Suprapubic skin (tissue), 4 donors: Measurements from ENCODE around the gene ARHGAP10. TPM values are rescaled to one million over a fixed set of nuclear protein-coding genes. Genes with fewer than 3 reads are reported as not detected.
"Not testable (repeated sequence)": the region's sequence is repeated elsewhere in the genome, so short reads cannot be mapped to it uniquely, and the experiment has no call there.

Source experiments
- DNase-seq, 2 donors: peaks; one replicate each; pipeline ENCODE4 v3.0.0-alpha.2; 2019; ENCODE audit warnings: low spot score in 2 of 2
- H3K27ac ChIP-seq: fragments of 200-600 bp; sonication (generic); one replicate; pipeline ENCODE4 v1.5.1; 2019
- H3K27me3 ChIP-seq: fragments of 200-600 bp; sonication (generic); one replicate; pipeline ENCODE4 v1.5.1; 2019
- H3K36me3 ChIP-seq: fragments of 200-600 bp; sonication (generic); one replicate; pipeline ENCODE4 v1.5.1; 2019
- H3K4me1 ChIP-seq: fragments of 200-600 bp; sonication (generic); one replicate; pipeline ENCODE4 v1.5.1; 2019
- H3K4me3 ChIP-seq: fragments of 200-600 bp; sonication (generic); one replicate; pipeline ENCODE4 v1.5.1; 2019; ENCODE audit warnings: mild to moderate bottlenecking
- H3K9me3 ChIP-seq: fragments of 200-600 bp; sonication (generic); one replicate; pipeline ENCODE4 v1.5.1; 2019
- EP300 ChIP-seq: sonication (generic); formaldehyde crosslinking; IDR thresholded peaks from one replicate; pipeline ENCODE4 v1.6.1; 2017; ENCODE audit warnings: antibody characterized with exemption
- POLR2A ChIP-seq, 2 donors: fragments of 450-650 bp; IDR thresholded peaks; one replicate each; pipeline ENCODE4 v1.6.1; 2017; ENCODE audit warnings: antibody characterized with exemption in 2 of 2, mild to moderate bottlenecking in 2 of 2, moderate library complexity in 2 of 2
- POLR2AphosphoS5 ChIP-seq, 3 donors: sonication (generic); formaldehyde crosslinking; IDR thresholded peaks; one replicate each; pipeline ENCODE4 v1.6.1; 2017; ENCODE audit warnings: antibody characterized with exemption in 3 of 3
- WGBS: methylation state at CpG from one replicate; pipeline ENCODE4 v1.1.5; 2018; 5-methylcytosine and 5-hydroxymethylcytosine counted together
- total RNA-seq, 4 donors: library from RNA; depleted of rRNA; stranded (reverse); fragments of >200 nt; gene quantifications; one replicate each; pipeline ENCODE4 v1.1.0, GENCODE V29; 2016
- TF ChIP-seq, protein P1 (sequence below), 2 donors: fragments of 200-600 bp in 1 of 2; fragments of 450-650 bp in 1 of 2; sonication (generic) in 1 of 2; IDR thresholded peaks; one replicate each; pipeline ENCODE4 v1.5.1; 2016 to 2019; ENCODE audit warnings: antibody characterized with exemption in 2 of 2, mild to moderate bottlenecking in 1 of 2, moderate library complexity in 1 of 2

The ARHGAP10 gene
- total RNA-seq, 4 donors from 2014 or later: 32.5 to 59.0 (median 36.8) TPM

GRCh38 chr4:147994491-147995385 is 262.9 kb downstream of the ARHGAP10 start:
- 74% methylated on average over 10 of the region's 10 CpGs for WGBS
- Histone ChIP-seq H3K9me3 (no peaks in the 10 kb centered on the region), H3K36me3 (peaks cover 4% of the 10 kb centered on the region), H3K27me3 (no peaks in the 10 kb centered on the region), H3K27ac (no peak overlapping the region), H3K4me1 (peaks cover 5% of the 10 kb centered on the region), H3K4me3 (no peak overlapping the region)
- no peak for TF ChIP-seq EP300
- TF ChIP-seq POLR2A (IDR thresholded peaks at IDR 0.05): no peak
- TF ChIP-seq POLR2AphosphoS5 (IDR thresholded peaks at IDR 0.05): no peak
- TF ChIP-seq, protein P1, sequence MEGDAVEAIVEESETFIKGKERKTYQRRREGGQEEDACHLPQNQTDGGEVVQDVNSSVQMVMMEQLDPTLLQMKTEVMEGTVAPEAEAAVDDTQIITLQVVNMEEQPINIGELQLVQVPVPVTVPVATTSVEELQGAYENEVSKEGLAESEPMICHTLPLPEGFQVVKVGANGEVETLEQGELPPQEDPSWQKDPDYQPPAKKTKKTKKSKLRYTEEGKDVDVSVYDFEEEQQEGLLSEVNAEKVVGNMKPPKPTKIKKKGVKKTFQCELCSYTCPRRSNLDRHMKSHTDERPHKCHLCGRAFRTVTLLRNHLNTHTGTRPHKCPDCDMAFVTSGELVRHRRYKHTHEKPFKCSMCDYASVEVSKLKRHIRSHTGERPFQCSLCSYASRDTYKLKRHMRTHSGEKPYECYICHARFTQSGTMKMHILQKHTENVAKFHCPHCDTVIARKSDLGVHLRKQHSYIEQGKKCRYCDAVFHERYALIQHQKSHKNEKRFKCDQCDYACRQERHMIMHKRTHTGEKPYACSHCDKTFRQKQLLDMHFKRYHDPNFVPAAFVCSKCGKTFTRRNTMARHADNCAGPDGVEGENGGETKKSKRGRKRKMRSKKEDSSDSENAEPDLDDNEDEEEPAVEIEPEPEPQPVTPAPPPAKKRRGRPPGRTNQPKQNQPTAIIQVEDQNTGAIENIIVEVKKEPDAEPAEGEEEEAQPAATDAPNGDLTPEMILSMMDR (IDR thresholded peaks at IDR 0.05): no peak
- DNase-seq: no peak

GRCh38 chr4:147996859-147997258 is 265.0 kb downstream of the ARHGAP10 start:
- DNase-seq: no peak
- H3K9me3 ChIP-seq: no peaks in the 10 kb centered on the region
- H3K27ac ChIP-seq: no peak overlapping the region
- TF ChIP-seq POLR2A (IDR thresholded peaks at IDR 0.05): no peak
- no peak for TF ChIP-seq POLR2AphosphoS5 (IDR thresholded peaks at IDR 0.05)
- TF ChIP-seq, protein P1 (IDR thresholded peaks at IDR 0.05): no peak
- TF ChIP-seq EP300: no peak
- peaks cover 4% of the 10 kb centered on the region for H3K36me3 ChIP-seq
- no peak overlapping the region for H3K4me3 ChIP-seq
- 91% methylated on average over 3 of the region's 3 CpGs for WGBS
- peaks cover 5% of the 10 kb centered on the region for H3K4me1 ChIP-seq
- H3K27me3 ChIP-seq: no peaks in the 10 kb centered on the region

DNA sequence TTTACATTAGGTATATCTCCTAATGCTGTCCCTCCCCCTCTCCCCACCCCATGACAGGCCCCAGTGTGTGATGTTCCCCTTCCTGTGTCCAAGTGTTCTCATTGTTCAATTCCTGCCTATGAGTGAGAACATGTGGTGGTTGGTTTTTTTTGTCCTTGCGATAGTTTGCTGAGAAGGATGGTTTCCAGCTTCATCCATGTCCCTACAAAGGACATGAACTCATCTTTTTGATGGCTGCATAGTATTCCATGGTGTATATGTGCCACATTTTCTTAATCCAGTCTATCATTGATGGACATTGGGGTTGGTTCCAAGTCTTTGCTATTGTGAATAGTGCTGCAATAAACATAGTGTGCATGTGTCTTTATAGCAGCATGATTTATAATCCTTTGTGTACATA is 268.1 kb downstream of the ARHGAP10 start:
- not testable (repeated sequence) for DNase-seq, H3K27me3 ChIP-seq, H3K4me3 ChIP-seq, H3K4me1 ChIP-seq, H3K36me3 ChIP-seq, H3K27ac ChIP-seq, H3K9me3 ChIP-seq
- 100% methylated on average over 1 of the region's 1 CpG for WGBS

GRCh38 chr4:148004228-148004857 is 272.5 kb downstream of the ARHGAP10 start:
- Histone ChIP-seq H3K36me3 (peaks cover 3% of the 10 kb centered on the region), H3K9me3 (no peaks in the 10 kb centered on the region), H3K27me3 (no peaks in the 10 kb centered on the region), H3K4me1 (peaks cover 9% of the 10 kb centered on the region), H3K27ac (no peak overlapping the region), H3K4me3 (no peak overlapping the region)
- DNase-seq: no peak
- 58% methylated on average over 6 of the region's 6 CpGs for whole genome bisulfite sequencing
- TF ChIP-seq POLR2AphosphoS5 (IDR thresholded peaks at IDR 0.05): no peak
- TF ChIP-seq POLR2A (IDR thresholded peaks at IDR 0.05): no peak
- TF ChIP-seq EP300: no peak
- TF ChIP-seq, protein P1 (IDR thresholded peaks at IDR 0.05): no peak

GRCh38 chr4:148006001-148006400 is 274.1 kb downstream of the ARHGAP10 start:
- Histone ChIP-seq H3K27ac (no peak overlapping the region), H3K4me1 (peaks cover 9% of the 10 kb centered on the region), H3K27me3 (no peaks in the 10 kb centered on the region), H3K36me3 (no peaks in the 10 kb centered on the region), H3K4me3 (no peak overlapping the region), H3K9me3 (no peaks in the 10 kb centered on the region)
- 76% methylated on average over 10 of the region's 11 CpGs for WGBS
- DNase-seq: no peak
- TF ChIP-seq EP300 (no peak), POLR2AphosphoS5 (IDR thresholded peaks at IDR 0.05) (no peak), POLR2A (IDR thresholded peaks at IDR 0.05) (no peak)
- TF ChIP-seq, protein P1 (IDR thresholded peaks at IDR 0.05): no peak
